SU-DHL-6 (cell line): ENCODE data around the gene CADPS.

Experiments
- CTCF ChIP-seq: fragments of 200-600 bp; sonication (generic); IDR thresholded peaks from one replicate; pipeline ENCODE4 v1.5.1; 2017; ENCODE audit warnings: antibody characterized with exemption, mild to moderate bottlenecking, low read length, moderate library complexity; ENCODE audit not compliant: insufficient read depth, poor library complexity, severe bottlenecking
- EZH2phosphoT487 ChIP-seq: fragments of 200-600 bp; sonication (generic), shearing (Covaris generic); conservative IDR thresholded peaks from 2 replicates; pipeline ENCODE4 v1.6.1; 2018; ENCODE audit warnings: mild to moderate bottlenecking, antibody characterized with exemption, low read length, moderate library complexity, mixed read lengths

- no peak for TF ChIP-seq CTCF
- no peak for TF ChIP-seq EZH2phosphoT487
Observed at GRCh38 chr3:62574266-62574898, 300.8 kb downstream of the CADPS start.
